DMS 273 (cell line): ENCODE data around the gene COX5B.
A peak's percentile ranks its signal among the peaks of the same experiment; 100 is the strongest.
"Not testable (repeated sequence)": the region's sequence is repeated elsewhere in the genome, so short reads cannot be mapped to it uniquely, and the experiment has no call there.

Experiments
- DNase-seq: peaks from one replicate; lab custom pipeline; 2025; ENCODE audit not compliant: unreplicated experiment; lab: John Stamatoyannopoulos, UW

Gene COX5B

GRCh38 chr2:97672606-97673140 is 26.8 kb downstream of the COX5B start:
- not testable (repeated sequence) for DNase-seq

GRCh38 chr2:97673182-97673914 is 27.5 kb downstream of the COX5B start:
- no peak for DNase-seq

- DNase-seq: no peak
Measured at GRCh38 chr2:97673915-97674283, 28.0 kb downstream of the COX5B start.

- DNase-seq: no peak
Measured at GRCh38 chr2:97675430-97676113, 29.7 kb downstream of the COX5B start.

- no peak for DNase-seq
Measured at GRCh38 chr2:97676620-97677019, 30.8 kb downstream of the COX5B start.

- DNase-seq: no peak
Measured at GRCh38 chr2:97677480-97677879, 31.6 kb downstream of the COX5B start.

- DNase-seq: no peak
Measured at GRCh38 chr2:97678298-97678697, 32.4 kb downstream of the COX5B start.

GRCh38 chr2:97687235-97687634 is 41.4 kb downstream of the COX5B start:
- not testable (repeated sequence) for DNase-seq

GRCh38 chr2:97688062-97688827 is 42.4 kb downstream of the COX5B start:
- no peak for DNase-seq

- DNase-seq: no peak
Measured at GRCh38 chr2:97691166-97691565, 45.3 kb downstream of the COX5B start.

GRCh38 chr2:97693476-97693875 is 47.6 kb downstream of the COX5B start:
- DNase-seq: no peak

GRCh38 chr2:97695744-97696143 is 49.9 kb downstream of the COX5B start:
- no peak for DNase-seq

GRCh38 chr2:97697252-97698235 is 51.7 kb downstream of the COX5B start:
- DNase-seq: peak; percentile 90
